GM21423 (cell line): ENCODE measurements around the gene FOXO3.

Experiments
- ATAC-seq: cut with Tn5 transposase; IDR thresholded peaks from one replicate; pipeline ENCODE4 v1.9.1; 2021; ENCODE audit warnings: mild to moderate bottlenecking, moderate library complexity; ENCODE audit not compliant: unreplicated experiment

Gene FOXO3

DNA sequence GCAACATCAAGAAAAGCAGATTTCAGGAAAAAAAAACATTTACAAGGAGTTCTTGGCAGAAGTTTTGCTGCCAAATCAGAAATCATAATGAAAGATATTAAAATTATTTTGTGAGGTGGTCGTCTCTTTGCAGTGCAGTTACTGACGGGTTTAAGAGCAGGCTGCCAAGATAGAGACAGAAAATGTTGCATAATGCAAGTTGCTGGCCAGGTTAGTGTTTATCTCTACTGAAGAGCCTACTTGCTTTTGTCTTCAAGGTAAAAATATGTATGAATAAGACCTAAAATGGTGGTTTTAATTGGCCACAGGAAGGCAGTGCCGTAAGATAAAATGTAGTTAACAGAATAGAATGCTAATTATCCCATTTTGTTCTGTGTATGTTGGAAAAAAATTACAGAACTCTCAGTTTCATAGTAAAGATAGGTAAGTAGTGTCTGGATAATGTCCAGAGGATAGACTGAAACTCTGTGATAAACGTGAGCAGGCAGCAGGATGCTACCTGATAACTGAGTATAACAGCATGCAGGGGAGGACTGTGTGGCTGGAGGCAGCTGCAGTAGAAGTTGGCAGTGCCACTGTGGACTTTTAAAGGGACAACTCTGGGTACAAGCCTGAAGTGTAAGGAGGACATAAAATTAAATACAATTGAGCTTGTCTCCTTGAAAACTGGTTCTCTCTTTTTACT is 13.9 kb downstream of the FOXO3 start:
- ATAC-seq: no peak

DNA sequence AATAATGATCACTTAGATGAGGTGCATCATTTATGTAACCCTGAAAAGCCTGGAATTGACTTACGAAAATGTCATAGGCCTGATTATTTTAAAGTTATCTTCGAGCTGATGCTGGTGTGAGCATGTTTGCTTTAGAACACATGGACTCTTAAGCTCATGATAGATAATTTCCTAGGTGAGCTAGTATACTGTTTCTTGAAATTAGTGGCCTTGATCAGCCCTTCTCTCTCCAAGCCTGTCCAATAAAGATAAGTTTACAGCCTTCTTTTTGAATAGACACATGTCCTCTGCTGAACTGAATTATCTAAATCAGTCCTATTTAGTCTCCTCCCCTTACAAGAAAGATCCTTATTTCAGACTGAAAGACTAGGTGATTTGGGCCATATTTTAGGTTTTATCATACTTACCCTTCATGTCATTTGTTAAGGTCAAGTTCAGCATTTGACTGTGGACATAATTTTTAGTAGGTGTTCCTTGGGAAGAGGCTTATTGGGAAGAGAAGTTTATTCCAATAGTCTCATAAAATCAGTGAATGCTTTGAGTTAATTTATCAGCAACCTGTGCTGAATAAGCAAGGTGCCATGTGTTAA is 15.3 kb downstream of the FOXO3 start:
- no peak for ATAC-seq

DNA sequence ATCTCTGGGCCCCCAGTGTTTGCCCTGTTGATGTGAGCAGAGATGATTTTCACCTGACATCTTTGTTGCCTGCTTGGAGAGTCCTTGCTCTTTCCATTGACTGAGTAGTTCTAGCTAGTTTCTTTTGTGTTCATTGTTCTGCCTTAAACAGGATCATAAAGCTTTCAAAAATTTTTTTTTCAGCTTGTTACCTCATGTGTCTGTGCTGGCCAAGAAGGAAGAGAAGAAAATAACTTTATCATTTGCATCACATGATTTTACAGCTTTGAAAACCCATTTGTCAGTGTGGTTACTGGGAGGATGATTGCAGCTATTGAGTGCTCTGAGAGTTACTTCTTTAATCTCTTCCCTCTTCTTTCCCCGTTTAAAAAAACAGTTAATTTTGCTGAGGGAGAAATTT is 16.0 kb downstream of the FOXO3 start:
- no peak for ATAC-seq

DNA sequence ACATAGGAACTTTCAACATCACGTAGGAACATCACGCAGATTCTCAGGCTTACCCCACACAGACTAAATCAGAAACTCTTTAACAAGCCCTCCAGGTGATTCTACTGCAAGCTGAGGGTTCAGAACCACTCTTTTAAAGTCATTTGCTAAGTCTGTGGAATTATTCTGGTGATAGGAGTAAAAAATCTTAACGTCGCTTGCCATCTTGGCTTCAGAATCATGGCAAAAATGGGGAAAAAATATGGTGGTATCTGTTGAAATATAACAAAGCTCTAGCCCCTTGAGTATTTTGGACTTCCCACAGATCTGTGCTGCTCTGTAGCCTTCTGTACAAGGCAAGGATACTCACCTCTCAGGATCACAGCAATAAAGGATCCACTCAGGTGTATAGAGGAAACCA is 17.4 kb downstream of the FOXO3 start:
- no peak for ATAC-seq

DNA sequence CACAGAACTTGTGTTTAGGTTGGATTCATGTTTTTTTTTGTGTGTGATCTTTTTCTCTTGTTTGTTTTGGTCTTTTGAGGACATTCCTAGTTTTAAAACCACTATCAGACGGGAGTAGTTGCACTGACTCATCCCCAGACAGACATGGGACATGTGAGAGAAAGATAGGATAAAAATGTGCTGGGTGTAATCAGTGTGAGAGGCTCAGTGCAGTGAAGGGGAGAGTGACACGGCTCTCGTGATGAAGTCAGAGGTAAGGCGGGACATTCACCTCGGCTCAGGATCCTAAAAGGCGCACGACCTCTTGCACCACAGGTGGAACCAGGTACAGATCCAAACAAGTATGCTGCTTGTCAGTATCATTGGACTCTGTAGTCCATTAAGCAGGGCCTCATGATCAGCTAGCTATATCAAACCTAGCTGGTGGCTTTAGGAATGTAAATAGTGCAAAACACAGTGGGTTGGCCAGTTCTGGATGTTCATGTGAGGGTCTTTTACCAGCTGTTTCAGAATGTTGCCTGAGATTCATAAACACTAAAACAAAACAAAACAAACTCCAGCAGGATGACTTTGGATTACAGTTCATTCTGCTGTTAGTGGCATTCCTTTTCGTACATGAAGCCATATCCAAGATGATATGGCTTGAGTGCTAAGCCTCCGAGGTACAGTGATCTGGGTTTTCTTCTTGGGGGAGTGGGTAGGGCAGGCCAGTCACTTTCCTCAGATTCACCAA is 18.0 kb downstream of the FOXO3 start:
- ATAC-seq: no peak

DNA sequence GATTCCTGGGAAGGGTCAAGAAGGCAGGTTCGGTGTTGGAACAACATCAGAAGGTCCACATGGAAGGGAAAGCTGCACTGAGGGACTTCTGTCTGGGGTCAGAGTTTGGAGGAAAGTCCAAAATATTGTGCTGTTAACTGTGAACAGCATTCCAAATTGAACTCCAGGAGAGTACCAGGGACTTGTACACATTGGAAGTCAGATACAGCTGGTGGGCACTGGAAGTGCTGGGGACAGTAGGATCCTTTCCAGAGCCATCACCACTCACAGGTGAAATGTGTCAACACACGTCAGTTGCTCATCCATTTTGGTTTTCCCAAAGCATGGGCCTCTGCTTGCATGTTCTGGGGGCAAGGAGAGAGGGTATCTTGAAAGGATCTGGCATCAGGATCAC is 18.6 kb downstream of the FOXO3 start:
- ATAC-seq: no peak

DNA sequence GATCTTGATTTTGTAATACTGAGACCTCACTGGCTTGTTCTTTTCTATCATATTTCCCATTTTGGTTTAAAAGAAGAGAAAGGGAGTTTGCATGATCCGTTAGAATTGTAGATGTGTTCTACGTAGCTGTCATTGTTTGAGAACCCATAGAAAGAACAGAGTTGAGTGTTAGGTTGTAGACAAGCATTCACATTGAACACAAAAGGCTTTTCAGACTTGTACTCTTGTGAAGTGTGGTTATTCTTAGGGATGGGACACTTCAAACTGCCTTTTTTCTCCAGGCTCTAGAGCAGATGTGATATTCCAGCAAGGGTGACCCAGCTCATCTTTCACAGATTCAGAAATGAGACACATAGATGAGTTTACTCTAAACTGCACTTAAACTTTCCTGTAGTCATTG is 19.9 kb downstream of the FOXO3 start:
- ATAC-seq: no peak

DNA sequence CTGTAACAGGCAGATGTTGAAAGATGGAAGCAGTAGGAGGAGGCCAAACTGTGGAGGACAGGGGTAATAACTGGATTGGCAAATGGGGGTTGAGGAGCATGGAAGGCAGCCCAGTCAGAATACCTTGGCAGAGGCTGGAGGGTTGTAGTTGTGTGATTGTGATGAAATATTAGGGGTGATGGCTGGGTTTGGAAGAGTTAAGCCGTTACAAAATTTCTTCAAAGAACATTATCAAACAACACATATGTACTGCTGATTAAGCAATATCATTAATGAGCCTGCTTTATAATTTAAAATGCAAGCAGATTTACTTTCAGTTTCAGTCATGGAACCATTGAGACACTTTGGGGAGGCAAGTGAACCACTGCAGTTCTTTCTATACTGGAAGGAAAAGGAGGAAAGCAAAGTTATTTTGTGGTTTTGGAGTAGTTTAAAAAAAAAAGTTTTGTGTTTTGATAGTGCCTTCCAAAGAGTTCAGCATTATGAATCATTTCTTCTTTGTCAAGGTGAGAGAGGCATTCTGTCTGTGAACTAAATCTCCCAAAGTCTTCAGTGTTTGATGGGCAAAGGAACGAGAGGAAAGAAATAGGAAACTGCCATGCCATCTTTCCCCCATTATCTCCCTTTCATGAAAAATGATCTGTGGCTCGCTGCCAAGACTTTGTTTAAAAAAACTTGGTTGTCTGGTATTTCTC is 20.7 kb downstream of the FOXO3 start:
- no peak for ATAC-seq

DNA sequence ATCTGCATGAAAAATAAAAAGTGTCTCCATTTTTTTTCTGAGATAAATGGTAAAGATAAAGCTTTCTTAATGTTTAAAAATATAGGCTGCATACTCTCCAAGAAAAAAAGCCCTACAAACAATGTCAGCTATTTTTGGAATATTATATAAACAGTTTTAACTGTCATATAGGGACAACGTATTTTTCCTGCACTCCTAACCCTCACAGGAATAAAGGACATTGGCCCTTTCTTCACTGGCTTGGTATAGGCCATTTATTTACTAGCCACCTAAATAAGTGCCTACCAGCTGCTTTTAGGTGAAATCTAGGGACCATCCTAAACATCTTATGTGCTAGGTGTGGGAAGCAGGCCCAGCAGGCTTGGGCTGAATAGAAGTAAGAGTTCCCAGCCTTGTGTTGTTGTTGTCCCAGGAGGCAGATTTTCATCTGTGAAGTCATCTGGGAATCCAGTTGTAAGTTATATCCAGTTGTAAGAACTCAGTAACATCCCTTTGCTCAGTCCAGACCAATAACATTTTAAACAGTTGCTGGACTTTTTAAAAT is 21.3 kb downstream of the FOXO3 start:
- ATAC-seq: no peak

DNA sequence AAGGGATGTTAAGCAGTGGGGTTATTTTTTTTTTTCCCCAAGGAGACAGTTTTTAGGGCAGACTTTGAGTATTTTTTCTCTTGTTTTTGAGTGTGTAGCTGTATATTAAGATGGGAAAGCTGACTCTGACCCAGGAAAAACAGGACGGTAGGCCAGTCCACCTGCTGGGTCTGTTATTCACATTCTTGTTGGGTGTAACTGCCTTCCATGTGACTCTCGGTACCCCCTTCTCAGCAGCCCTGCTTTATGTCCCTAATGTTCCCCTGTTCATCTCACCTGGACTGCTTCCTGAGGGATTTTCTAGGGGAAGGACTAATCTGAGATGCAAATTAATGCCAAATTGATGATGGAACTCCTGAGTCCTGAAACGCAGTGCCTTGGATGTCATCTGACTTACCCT is 21.9 kb downstream of the FOXO3 start:
- no peak for ATAC-seq

DNA sequence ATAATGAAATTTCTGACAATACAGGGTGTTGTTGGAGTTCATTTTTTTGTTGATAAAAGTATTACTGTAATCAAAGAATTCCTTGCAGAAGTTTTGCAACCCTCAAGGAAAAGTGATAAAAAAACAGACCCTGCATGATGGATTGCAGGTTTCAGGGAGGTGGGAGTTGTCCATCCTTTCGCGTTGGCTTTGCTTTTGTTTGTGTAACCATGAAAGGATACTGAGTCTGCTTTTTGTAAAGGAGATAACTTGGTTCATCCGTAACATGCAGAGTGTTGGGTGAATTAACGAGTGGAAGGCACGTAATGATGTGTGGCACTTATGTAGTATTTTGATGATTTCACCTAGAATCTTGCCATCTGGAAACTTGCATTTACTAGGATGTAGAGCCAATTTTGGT is 23.6 kb downstream of the FOXO3 start:
- ATAC-seq: no peak

DNA sequence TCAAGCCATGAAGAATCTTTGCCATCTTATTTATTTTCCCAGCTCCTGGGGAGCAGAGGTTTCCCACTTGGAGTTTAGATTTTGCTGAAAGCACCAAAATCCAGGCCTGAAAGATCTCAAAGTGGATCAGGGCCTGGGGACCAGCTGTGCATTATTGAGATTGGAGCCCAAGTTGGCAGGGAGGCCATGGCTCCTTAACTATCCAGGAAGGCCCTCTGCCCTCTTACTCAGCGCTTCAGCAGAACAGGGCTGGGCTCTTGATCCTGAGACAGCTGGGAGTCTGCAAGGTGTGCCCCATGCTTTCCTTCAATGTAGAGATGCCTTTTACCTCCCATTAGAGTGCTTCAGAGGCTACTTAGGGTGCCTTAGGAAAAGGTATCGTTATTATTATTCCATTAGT is 24.6 kb downstream of the FOXO3 start:
- no peak for ATAC-seq

DNA sequence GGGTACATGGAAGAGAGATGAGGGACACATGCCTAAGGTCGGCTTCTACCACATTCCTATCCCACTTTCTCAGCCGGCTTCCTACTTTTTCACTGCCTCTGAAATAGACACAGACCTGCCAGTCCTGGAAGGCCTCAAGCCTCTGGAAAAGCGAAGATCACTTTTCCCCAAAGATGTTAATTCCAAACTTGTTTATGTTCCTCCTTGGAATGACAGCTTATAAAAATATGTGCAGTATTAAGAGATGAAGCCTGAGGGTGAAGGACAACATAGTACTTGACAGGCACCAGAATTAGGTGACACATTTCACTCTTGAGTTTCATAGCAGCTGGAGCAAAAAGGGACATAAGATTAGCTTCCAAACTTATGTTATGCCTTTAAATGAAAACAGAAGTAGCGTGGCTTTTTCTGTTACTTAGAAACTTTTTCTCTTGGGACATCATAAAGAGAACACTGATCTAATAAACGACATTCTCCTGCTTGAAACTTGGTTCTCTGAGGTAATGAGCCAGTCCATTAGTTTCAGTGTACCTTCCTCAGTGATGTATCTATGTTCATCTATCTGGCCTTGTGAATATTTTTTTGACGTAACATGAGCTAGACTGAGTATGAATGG is 25.3 kb downstream of the FOXO3 start:
- no peak for ATAC-seq

DNA sequence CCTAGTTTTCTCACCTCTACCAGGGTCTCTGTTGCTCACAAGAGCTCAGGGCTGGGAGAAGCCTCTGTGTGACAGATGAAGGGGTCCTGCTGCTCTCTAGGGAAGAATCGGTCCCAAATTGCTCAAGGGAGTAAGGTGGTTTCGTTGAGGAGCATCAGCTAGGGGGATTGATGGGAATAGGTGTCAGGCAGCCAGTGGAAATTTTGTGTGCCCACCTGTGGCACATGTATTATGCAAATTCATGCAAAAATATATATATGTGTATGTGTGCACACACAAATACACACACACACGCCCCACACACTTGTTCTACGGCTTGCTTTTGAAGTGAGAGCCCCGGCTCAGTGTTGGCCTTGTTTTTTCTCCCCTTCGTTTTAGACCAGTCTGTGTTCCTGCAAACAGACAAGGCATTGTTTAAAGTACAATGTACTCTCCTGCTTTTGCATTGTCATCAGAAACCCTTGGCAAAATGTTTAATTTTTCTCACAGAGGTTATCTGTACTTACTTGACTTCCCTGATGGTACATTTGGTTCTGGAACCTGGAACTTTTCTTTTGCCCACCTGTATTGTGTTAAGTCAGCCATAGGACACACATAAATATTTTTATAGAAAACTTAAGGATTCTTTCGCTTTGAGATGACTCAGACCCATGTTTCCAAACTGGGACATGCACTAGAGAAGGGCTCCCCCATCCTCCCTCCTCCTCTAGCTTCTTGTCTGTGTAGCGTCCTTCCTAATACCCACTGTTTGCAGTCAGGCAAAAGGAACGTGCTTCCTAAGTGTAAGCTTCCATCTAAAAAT is 26.7 kb downstream of the FOXO3 start:
- ATAC-seq: no peak

DNA sequence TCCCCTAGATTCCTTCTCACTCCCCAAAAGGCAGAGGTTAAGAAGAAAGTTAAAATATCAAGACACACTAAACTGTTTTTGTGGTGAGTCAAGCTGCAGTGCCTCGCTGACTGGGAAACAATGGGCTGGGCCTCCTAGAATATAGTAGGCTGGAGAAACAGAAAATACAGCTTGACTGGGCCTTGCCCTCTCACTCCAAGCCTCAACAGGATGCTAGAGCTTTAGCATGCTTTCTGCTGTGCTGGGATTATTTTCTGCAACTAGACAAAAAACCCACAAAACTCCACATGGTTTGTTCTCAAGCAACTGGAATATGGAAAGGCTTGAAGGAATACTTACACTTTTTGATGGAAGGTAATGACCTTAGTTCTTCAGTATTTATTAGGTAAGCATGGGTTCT is 27.9 kb downstream of the FOXO3 start:
- ATAC-seq: no peak

DNA sequence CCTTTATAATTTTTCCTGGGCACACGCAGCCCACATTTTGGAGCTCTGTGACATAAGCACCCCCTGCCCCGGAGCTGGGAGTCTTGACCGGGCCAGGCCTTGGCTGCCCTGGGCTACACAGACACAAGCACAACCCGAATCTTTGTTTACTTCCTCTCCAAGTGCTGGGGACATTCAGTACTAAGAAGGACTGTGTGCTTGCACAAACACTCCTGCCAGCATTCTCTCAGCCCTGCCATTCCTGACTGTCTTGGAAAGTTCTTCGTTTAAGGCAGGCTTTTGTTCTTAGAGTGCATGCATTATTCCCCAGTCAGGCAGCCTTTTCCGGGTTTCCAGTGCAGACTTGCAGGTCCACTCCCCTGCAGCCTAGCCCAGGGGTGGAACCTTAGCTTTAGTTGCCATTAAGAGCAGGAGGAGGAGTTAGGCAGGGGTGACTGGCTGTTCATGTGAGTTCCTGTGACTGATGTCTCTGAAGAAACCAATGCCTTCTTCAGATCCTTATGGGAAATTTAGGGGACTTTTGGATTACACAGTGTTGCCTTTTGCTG is 28.6 kb downstream of the FOXO3 start:
- ATAC-seq: no peak

DNA sequence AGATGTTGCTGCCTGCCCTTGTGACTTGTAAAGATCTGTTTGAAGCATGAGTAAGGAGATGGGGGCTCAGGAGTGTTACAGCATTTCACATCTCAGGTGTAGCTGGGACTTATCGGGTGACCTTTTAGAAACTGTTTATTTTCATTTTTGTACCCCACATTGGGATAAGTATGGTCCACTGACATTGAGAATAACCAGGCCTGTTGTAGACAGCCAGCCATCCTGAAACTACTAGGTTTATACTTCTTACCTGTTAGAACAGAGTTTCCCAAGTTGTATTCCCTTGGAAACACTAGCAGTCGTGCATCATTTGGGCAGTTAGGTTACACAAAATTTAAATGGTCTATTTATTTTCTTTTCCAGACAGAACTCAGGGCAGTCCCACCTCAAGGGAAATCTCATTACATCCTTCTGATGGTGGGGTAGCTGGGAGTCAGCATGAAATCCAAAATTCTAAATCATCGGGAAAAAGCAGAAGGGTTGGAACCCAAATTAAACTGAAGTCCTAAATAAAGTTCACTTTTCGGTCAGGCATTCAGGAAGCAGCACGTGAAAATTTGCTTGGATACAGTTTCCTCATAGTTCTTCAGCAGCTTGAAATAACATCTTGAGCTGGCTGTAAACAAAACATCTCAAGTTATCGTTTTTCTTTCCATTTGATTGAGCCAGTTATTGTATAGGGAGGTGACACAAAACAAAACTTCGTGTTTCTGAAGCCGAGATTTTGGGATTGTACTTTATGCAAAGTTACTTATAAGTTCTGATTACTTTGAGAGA is 30.5 kb downstream of the FOXO3 start:
- no peak for ATAC-seq

DNA sequence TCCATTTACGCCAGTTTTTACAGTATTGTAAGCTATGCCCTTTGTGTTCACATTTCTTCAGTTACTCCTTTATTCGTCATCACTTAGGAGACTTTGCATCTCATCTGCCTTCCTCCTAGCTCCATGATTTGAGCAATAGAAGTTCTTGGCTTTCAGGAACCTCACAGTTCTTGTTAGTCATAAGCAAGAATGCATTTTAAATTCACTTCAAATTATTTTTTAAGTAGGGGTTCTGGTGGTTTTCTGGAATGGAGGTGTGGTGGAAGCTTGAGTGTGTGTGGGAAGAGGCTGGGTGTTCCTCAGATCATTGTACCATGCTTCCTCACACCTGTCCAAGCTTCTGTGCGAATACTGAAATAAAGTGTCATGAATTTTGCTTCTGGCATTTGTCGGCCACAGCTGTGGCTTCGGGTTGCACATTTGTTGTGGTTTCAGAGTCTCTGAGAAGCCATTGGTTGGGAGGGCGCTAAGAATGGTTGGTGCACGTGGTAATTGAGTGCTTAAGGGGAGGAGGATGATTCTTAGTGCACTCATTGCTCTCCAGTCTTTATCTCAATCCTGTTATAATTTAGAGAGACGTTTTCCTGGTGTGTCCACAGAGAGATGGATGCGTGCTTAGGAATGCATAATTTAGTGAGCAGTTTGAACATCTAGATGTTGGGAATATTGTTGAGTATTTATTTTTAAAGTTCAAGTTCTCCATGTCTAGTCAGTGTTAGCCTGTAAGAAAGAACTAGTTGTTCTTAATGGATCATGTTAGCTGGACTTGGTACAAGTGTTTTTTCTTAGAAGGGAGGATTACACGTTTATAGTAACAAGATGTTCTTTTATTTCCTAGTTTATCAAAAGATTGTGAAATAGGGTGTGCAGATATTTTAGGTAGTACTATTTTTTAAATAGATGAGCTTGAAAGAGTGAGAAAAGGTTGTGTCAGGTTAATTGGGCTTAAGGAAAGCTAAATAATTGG is 31.9 kb downstream of the FOXO3 start:
- ATAC-seq: peak; percentile 86
